ENCODE measurements around the gene ELAC1. TPM values are rescaled to one million over a fixed set of nuclear protein-coding genes. Genes with fewer than 3 reads are reported as not detected.

Gene ELAC1
- total RNA-seq, 1 donor from 2014 or later: 7.1 TPM

DNA sequence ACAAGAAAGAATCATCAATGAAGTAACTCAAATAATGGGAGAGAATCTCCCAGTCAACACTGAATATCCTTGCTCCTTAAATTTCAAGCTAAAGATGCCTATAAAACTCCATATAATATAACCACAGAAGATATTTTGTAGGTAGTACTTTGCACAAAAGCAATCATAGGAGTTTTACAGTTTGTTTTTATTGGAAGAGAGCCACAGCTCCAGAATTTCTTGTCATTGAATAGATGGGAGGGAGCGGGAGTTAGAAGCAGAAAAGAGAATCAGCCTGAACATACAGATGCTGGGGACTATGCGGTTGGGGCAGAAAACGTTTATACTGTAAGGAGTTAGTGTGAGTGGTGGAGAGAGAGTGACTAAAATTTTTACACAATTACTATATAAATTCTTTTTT, 43.9 kb downstream of the ELAC1 start:
- no peaks in the 10 kb centered on the region for H3K27me3 ChIP-seq (ENCODE audit: control insufficient read depth, insufficient read depth, low read length)
- no peaks in the 10 kb centered on the region for H3K36me3 ChIP-seq (ENCODE audit: control insufficient read depth, insufficient read depth, low read length)
- no peak for DNase-seq (ENCODE audit: low read depth)
- no peak overlapping the region for H3K4me3 ChIP-seq (ENCODE audit: low read depth, low read length)
- TF ChIP-seq, protein P1, sequence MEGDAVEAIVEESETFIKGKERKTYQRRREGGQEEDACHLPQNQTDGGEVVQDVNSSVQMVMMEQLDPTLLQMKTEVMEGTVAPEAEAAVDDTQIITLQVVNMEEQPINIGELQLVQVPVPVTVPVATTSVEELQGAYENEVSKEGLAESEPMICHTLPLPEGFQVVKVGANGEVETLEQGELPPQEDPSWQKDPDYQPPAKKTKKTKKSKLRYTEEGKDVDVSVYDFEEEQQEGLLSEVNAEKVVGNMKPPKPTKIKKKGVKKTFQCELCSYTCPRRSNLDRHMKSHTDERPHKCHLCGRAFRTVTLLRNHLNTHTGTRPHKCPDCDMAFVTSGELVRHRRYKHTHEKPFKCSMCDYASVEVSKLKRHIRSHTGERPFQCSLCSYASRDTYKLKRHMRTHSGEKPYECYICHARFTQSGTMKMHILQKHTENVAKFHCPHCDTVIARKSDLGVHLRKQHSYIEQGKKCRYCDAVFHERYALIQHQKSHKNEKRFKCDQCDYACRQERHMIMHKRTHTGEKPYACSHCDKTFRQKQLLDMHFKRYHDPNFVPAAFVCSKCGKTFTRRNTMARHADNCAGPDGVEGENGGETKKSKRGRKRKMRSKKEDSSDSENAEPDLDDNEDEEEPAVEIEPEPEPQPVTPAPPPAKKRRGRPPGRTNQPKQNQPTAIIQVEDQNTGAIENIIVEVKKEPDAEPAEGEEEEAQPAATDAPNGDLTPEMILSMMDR (IDR thresholded peaks at IDR 0.05; ENCODE audit: insufficient read depth, low read length, poor library complexity, severe bottlenecking): no peak

DNA sequence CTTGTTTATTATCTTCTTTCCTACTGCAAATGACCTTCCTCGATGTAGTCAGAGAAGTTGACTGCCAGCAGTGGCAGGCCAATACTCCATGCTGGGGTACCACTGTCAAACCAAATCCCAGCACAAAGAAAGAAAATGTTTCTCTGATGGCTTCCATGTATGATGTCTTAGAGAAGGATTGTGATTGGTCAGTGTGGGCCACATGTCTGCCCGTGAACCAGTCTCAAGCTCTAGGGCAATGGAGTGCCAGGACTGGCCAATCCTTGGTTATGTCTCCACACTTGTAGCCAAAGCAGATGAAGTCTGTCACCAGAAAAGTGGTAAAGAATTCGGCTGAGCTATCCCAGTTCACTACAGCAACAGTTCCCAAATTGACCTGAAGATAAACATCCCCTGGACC, 44.6 kb downstream of the ELAC1 start:
- DNase-seq (ENCODE audit: low read depth): no peak
- Histone ChIP-seq H3K36me3 (ENCODE audit: control insufficient read depth, insufficient read depth, low read length) (no peaks in the 10 kb centered on the region), H3K27me3 (ENCODE audit: control insufficient read depth, insufficient read depth, low read length) (no peaks in the 10 kb centered on the region), H3K4me3 (ENCODE audit: low read depth, low read length) (no peak overlapping the region)
- TF ChIP-seq, protein P1 (IDR thresholded peaks at IDR 0.05; ENCODE audit: insufficient read depth, low read length, poor library complexity, severe bottlenecking): no peak

DNA sequence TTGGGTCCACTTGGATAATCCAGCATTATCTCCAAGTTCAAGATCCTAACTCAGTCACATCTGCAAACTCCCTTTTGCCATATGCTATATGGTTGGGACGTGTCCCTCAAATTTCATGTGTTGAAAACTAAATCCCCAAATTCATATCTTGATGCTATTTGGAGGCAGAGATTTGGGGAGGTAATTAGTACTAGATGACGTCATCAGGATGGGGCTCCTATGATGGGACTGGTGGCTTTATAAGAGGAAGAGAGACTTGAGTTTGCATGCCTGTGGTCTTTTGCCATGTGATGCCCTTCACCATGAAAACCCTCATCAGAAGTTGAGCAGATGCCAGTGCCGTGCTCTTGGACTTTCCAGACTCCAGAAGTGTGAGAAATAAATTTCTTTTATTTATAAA, 45.4 kb downstream of the ELAC1 start:
- TF ChIP-seq, protein P1 (IDR thresholded peaks at IDR 0.05; ENCODE audit: insufficient read depth, low read length, poor library complexity, severe bottlenecking): no peak
- Histone ChIP-seq H3K4me3 (ENCODE audit: low read depth, low read length) (no peak overlapping the region), H3K36me3 (ENCODE audit: control insufficient read depth, insufficient read depth, low read length) (no peaks in the 10 kb centered on the region), H3K27me3 (ENCODE audit: control insufficient read depth, insufficient read depth, low read length) (no peaks in the 10 kb centered on the region)
- no peak for DNase-seq (ENCODE audit: low read depth)

DNA sequence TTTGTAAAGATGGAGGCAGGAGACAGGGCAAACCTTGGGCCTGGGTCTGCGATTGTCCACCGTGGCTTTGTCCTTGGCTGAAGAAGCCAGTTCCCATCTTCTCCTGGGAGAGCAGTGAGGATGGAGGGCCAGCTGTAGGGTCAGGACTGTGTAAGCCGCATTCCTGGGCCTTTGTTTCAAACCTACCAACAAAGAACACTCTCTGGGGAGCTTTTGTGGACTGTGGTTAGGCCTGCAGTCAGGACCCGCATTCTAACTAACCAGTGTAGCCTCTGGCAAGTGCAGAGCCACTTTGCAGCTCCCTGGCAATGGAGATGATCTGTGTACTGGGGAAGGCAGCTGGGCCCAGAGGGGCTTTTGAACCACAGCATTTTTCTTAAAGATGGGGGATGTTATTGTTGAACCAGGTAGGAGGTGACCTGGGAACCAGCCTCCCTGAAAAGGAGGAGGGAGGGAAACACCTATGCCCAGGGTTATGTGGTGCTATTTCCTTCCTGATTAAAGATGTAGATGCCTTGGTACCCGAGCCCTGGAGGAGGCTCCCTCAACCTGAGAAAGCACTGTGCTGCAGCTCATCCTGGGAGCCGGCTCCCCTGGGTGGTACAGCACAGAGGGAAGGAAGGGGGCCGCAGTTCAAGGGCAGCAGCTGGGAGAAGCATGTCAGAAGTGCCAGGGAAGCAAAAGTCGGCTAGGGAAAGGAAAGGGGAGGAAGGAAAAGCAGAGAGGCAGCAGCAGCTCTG, 49.5 kb downstream of the ELAC1 start:
- no peaks in the 10 kb centered on the region for H3K27me3 ChIP-seq (ENCODE audit: control insufficient read depth, insufficient read depth, low read length)
- no peak overlapping the region for H3K4me3 ChIP-seq (ENCODE audit: low read depth, low read length)
- no peak for DNase-seq (ENCODE audit: low read depth)
- no peaks in the 10 kb centered on the region for H3K36me3 ChIP-seq (ENCODE audit: control insufficient read depth, insufficient read depth, low read length)
- TF ChIP-seq, protein P1 (IDR thresholded peaks at IDR 0.05; ENCODE audit: insufficient read depth, low read length, poor library complexity, severe bottlenecking): no peak

DNA sequence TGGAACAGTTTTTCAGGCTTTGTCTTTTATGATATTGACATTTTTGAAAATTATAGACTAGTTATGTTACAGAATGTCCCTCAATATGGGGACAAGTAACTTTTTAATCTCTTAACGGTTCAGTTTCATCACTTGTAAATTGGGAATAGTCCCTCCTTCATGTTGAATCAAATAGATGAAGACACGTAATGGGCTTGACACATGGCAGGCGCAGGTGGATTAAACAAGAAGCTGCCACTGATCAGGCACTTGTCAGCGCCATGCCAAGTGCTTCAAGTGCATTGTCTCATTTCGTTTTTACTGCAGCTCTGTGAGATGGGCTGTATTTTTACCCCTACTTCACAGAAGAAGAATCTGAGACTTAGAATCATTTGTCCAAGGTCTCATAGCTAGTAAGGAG, 52.7 kb downstream of the ELAC1 start:
- TF ChIP-seq, protein P1 (IDR thresholded peaks at IDR 0.05; ENCODE audit: insufficient read depth, low read length, poor library complexity, severe bottlenecking): no peak
- H3K36me3 ChIP-seq (ENCODE audit: control insufficient read depth, insufficient read depth, low read length): no peaks in the 10 kb centered on the region
- no peak overlapping the region for H3K4me3 ChIP-seq (ENCODE audit: low read depth, low read length)
- H3K27me3 ChIP-seq (ENCODE audit: control insufficient read depth, insufficient read depth, low read length): no peaks in the 10 kb centered on the region
- no peak for DNase-seq (ENCODE audit: low read depth)

All from kidney epithelial cell (primary cell).